ENCODE data around the gene CPTP. TPM values are rescaled to one million over a fixed set of nuclear protein-coding genes. Genes with fewer than 3 reads are reported as not detected.

The CPTP gene
- total and polyA plus RNA-seq, 2 of the 13 experiments (the other 11 are each of a cell fraction or from before 2014, with no cell fraction given): 5.5 to 9.3 TPM

DNA sequence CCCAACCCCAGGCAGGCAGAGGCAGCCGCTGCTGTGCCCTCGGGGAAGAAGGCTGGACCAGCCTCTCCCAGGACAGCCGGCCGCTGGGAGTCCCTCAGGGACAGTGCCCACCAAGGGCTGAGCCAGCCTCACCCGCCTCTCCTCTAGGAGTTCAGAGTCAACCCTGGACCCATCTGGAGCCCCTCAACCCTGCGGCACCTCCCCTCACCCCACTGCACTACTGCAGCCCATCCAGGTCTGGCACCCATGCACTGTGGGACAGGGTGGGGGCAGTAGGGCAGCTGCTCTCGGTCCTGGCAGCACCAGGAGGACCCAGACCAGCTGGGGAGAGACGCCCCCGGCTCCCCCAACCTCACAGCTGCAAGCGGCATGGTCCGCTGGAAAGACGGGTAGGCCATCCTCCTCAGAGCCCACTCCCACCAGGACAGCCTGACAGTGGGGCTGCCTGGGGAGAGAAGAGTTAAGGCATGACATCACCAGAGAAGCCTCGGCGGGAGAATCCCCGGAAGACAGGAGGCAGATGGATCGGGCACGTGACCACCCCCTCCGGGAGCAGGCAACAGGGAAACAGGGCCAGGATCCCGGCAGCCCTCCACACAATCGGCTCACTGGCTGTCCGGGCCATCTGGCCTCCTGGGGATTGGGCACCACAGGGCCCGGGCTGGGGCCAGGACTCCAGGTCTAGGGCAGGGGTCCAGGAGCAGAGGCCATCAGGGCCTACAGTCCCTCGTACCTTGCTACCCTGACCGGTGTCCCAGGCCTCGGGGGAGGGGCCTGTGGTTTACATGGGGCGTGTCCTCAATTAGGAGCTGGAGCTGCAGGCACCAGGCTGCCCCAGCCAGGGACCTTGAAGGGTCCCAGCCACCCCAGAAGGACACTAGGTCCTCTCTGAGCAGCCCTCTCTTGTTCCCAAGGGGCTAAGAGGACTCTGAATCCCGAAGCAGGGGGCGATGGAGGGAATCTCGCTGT lies 20.0 kb upstream of the CPTP start (continued):
- TF ChIP-seq EZH2 (conservative IDR thresholded peaks at IDR 0.05; ENCODE audit: low read depth, low read length): no peak
- TF ChIP-seq SPEN (CRISPR knock-in tag; IDR thresholded peaks at IDR 0.05; ENCODE audit: low read depth): no peak; the same call in 1 of the 2 replicates
- no peak for TF ChIP-seq PHF20 (CRISPR knock-in tag; IDR thresholded peaks at IDR 0.05)
- TF ChIP-seq RARG (CRISPR knock-in tag; IDR thresholded peaks at IDR 0.05; ENCODE audit: low read depth): no peak
- no peak for TF ChIP-seq EP300 (IDR thresholded peaks at IDR 0.05; ENCODE audit: low read depth in 2 of 2, low read length in 2 of 2)
- no peak for TF ChIP-seq EP300 (CRISPR knock-in tag; IDR thresholded peaks at IDR 0.05; ENCODE audit: borderline replicate concordance)
- TF ChIP-seq, protein P1, sequence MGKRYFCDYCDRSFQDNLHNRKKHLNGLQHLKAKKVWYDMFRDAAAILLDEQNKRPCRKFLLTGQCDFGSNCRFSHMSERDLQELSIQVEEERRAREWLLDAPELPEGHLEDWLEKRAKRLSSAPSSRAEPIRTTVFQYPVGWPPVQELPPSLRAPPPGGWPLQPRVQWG (CRISPR knock-in tag; IDR thresholded peaks at IDR 0.05; ENCODE audit: borderline replicate concordance, low read depth): no peak
- TF ChIP-seq MAFF (IDR thresholded peaks at IDR 0.05; ENCODE audit: low read depth, low read length): no peak
- 0 out of 2 replicates have a peak, but pooled peaks have one; percentile 15 for TF ChIP-seq GATAD2A (CRISPR knock-in tag; IDR thresholded peaks at IDR 0.05)
- TF ChIP-seq SNRNP70 (IDR thresholded peaks at IDR 0.05; ENCODE audit: low read depth, low read length): no peak
- TF ChIP-seq, protein P2, sequence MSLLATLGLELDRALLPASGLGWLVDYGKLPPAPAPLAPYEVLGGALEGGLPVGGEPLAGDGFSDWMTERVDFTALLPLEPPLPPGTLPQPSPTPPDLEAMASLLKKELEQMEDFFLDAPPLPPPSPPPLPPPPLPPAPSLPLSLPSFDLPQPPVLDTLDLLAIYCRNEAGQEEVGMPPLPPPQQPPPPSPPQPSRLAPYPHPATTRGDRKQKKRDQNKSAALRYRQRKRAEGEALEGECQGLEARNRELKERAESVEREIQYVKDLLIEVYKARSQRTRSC (CRISPR knock-in tag; IDR thresholded peaks at IDR 0.05; ENCODE audit: low read depth): no peak
- TF ChIP-seq, protein P3, sequence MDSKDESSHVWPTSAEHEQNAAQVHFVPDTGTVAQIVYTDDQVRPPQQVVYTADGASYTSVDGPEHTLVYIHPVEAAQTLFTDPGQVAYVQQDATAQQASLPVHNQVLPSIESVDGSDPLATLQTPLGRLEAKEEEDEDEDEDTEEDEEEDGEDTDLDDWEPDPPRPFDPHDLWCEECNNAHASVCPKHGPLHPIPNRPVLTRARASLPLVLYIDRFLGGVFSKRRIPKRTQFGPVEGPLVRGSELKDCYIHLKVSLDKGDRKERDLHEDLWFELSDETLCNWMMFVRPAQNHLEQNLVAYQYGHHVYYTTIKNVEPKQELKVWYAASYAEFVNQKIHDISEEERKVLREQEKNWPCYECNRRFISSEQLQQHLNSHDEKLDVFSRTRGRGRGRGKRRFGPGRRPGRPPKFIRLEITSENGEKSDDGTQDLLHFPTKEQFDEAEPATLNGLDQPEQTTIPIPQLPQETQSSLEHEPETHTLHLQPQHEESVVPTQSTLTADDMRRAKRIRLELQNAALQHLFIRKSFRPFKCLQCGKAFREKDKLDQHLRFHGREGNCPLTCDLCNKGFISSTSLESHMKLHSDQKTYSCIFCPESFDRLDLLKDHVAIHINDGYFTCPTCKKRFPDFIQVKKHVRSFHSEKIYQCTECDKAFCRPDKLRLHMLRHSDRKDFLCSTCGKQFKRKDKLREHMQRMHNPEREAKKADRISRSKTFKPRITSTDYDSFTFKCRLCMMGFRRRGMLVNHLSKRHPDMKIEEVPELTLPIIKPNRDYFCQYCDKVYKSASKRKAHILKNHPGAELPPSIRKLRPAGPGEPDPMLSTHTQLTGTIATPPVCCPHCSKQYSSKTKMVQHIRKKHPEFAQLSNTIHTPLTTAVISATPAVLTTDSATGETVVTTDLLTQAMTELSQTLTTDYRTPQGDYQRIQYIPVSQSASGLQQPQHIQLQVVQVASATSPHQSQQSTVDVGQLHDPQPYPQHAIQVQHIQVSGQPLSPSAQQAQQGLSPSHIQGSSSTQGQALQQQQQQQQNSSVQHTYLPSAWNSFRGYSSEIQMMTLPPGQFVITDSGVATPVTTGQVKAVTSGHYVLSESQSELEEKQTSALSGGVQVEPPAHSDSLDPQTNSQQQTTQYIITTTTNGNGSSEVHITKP (CRISPR knock-in tag; IDR thresholded peaks at IDR 0.05; ENCODE audit: low read depth): no peak
- 0 out of 2 replicates have a peak, but pooled peaks have one; percentile 25 for TF ChIP-seq DNMT3B (CRISPR knock-in tag; conservative IDR thresholded peaks at IDR 0.05)
- no peak for TF ChIP-seq NFE2 (CRISPR knock-in tag; IDR thresholded peaks at IDR 0.05)
- TF ChIP-seq ISX (CRISPR knock-in tag; conservative IDR thresholded peaks at IDR 0.05): no peak
- TF ChIP-seq, protein P4, sequence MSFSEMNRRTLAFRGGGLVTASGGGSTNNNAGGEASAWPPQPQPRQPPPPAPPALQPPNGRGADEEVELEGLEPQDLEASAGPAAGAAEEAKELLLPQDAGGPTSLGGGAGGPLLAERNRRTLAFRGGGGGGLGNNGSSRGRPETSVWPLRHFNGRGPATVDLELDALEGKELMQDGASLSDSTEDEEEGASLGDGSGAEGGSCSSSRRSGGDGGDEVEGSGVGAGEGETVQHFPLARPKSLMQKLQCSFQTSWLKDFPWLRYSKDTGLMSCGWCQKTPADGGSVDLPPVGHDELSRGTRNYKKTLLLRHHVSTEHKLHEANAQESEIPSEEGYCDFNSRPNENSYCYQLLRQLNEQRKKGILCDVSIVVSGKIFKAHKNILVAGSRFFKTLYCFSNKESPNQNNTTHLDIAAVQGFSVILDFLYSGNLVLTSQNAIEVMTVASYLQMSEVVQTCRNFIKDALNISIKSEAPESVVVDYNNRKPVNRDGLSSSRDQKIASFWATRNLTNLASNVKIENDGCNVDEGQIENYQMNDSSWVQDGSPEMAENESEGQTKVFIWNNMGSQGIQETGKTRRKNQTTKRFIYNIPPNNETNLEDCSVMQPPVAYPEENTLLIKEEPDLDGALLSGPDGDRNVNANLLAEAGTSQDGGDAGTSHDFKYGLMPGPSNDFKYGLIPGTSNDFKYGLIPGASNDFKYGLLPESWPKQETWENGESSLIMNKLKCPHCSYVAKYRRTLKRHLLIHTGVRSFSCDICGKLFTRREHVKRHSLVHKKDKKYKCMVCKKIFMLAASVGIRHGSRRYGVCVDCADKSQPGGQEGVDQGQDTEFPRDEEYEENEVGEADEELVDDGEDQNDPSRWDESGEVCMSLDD (CRISPR knock-in tag; IDR thresholded peaks at IDR 0.05; ENCODE audit: borderline replicate concordance): no peak
- peak; percentile 97 for TF ChIP-seq ARNTL (CRISPR knock-in tag; IDR thresholded peaks at IDR 0.05)
- no peak for TF ChIP-seq CEBPG (CRISPR knock-in tag; IDR thresholded peaks at IDR 0.05)
- TF ChIP-seq, protein P5, sequence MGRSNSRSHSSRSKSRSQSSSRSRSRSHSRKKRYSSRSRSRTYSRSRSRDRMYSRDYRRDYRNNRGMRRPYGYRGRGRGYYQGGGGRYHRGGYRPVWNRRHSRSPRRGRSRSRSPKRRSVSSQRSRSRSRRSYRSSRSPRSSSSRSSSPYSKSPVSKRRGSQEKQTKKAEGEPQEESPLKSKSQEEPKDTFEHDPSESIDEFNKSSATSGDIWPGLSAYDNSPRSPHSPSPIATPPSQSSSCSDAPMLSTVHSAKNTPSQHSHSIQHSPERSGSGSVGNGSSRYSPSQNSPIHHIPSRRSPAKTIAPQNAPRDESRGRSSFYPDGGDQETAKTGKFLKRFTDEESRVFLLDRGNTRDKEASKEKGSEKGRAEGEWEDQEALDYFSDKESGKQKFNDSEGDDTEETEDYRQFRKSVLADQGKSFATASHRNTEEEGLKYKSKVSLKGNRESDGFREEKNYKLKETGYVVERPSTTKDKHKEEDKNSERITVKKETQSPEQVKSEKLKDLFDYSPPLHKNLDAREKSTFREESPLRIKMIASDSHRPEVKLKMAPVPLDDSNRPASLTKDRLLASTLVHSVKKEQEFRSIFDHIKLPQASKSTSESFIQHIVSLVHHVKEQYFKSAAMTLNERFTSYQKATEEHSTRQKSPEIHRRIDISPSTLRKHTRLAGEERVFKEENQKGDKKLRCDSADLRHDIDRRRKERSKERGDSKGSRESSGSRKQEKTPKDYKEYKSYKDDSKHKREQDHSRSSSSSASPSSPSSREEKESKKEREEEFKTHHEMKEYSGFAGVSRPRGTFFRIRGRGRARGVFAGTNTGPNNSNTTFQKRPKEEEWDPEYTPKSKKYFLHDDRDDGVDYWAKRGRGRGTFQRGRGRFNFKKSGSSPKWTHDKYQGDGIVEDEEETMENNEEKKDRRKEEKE (IDR thresholded peaks at IDR 0.05): no peak
